Measurements from ENCODE around the gene CTSD. TPM values are rescaled to one million over a fixed set of nuclear protein-coding genes. Genes with fewer than 3 reads are reported as not detected.
"Not testable (repeated sequence)": the region's sequence is repeated elsewhere in the genome, so short reads cannot be mapped to it uniquely, and the experiment has no call there.

The CTSD gene
- 26.1 and 52.8 TPM in 2 replicates for total RNA-seq (2014; rRNA removed; shearing (Covaris generic); ENCODE audit: low replicate concordance)

GRCh38 chr11:1763796-1764661 lies at the start of gene CTSD:
Gene CTSD, minus strand, starts transcription at chr11:1763927. Its CDS starts 68 bp downstream, at chr11:1763859.
- peak; percentile 95 for DNase-seq
- no peaks in the 10 kb centered on the region for H4K20me1 ChIP-seq (ENCODE audit: insufficient read depth, low read depth, low read length)

GRCh38 chr11:1813356-1813755 lies 49.6 kb upstream of the CTSD start:
- H3K79me2 ChIP-seq (ENCODE audit: low read length) = not testable (repeated sequence)

More at GRCh38 chr11:1763796-1764661, at the start of gene CTSD:
- Histone ChIP-seq H3K9ac (ENCODE audit: low read length) (peak within 1 kb of the TSS; percentile 84), H3K4me2 (ENCODE audit: low read depth, low read length, poor library complexity, severe bottlenecking) (peak within 1 kb of the TSS; percentile 99), H2AFZ (ENCODE audit: low read length) (peak within 1 kb of the TSS; percentile 86), H3K27me3 (ENCODE audit: low read length) (no peaks in the 10 kb centered on the region), H3K79me2 (ENCODE audit: low read length) (peaks cover 9% of the 10 kb centered on the region), H3K36me3 (ENCODE audit: insufficient read depth, low read length) (no peaks in the 10 kb centered on the region), H3K4me1 (ENCODE audit: low read length) (peaks cover 16% of the 10 kb centered on the region), H3K4me3 (ENCODE audit: low read length) (peak within 1 kb of the TSS; percentile 82), H3K9me3 (ENCODE audit: low read length) (no peaks in the 10 kb centered on the region), H3K27ac (ENCODE audit: low read length) (no peak within 1 kb of the TSS), H3K9me2 (replicated peaks; ENCODE audit: insufficient read depth, low read length) (no peaks in the 10 kb centered on the region)

GRCh38 chr11:1812801-1813200 lies 49.1 kb upstream of the CTSD start:
- no peaks in the 10 kb centered on the region for H3K9me3 ChIP-seq (ENCODE audit: low read length)
- no peaks in the 10 kb centered on the region for H3K4me1 ChIP-seq (ENCODE audit: low read length)
- H4K20me1 ChIP-seq (ENCODE audit: insufficient read depth, low read depth, low read length) = no peaks in the 10 kb centered on the region
- no peaks in the 10 kb centered on the region for H3K79me2 ChIP-seq (ENCODE audit: low read length)
- H3K27ac ChIP-seq (ENCODE audit: low read length) = no peak overlapping the region
- no peaks in the 10 kb centered on the region for H3K36me3 ChIP-seq (ENCODE audit: insufficient read depth, low read length)
- no peak for DNase-seq
- H3K9ac ChIP-seq (ENCODE audit: low read length) = no peak overlapping the region
- no peaks in the 10 kb centered on the region for H3K9me2 ChIP-seq (replicated peaks; ENCODE audit: insufficient read depth, low read length)
- H3K4me2 ChIP-seq (ENCODE audit: low read depth, low read length, poor library complexity, severe bottlenecking) = no peak overlapping the region
- no peak overlapping the region for H2AFZ ChIP-seq (ENCODE audit: low read length)
- no peaks in the 10 kb centered on the region; the same call in 1 of the 2 replicates for H3K27me3 ChIP-seq (ENCODE audit: low read length)
- no peak overlapping the region for H3K4me3 ChIP-seq (ENCODE audit: low read length)

More at GRCh38 chr11:1813356-1813755, 49.6 kb upstream of the CTSD start:
- DNase-seq; H3K9me3 ChIP-seq (ENCODE audit: low read length); H4K20me1 ChIP-seq (ENCODE audit: insufficient read depth, low read depth, low read length); H3K36me3 ChIP-seq (ENCODE audit: insufficient read depth, low read length); H3K27me3 ChIP-seq (ENCODE audit: low read length); H2AFZ ChIP-seq (ENCODE audit: low read length); H3K4me2 ChIP-seq (ENCODE audit: low read depth, low read length, poor library complexity, severe bottlenecking); H3K27ac ChIP-seq (ENCODE audit: low read length); H3K4me3 ChIP-seq (ENCODE audit: low read length); H3K9ac ChIP-seq (ENCODE audit: low read length); H3K9me2 ChIP-seq (replicated peaks; ENCODE audit: insufficient read depth, low read length); H3K4me1 ChIP-seq (ENCODE audit: low read length): not testable (repeated sequence)

- no peak overlapping the region for H3K4me2 ChIP-seq (ENCODE audit: low read depth, low read length, poor library complexity, severe bottlenecking)
- no peak overlapping the region for H2AFZ ChIP-seq (ENCODE audit: low read length)
- no peaks in the 10 kb centered on the region for H4K20me1 ChIP-seq (ENCODE audit: insufficient read depth, low read depth, low read length)
- DNase-seq = no peak
- H3K9me3 ChIP-seq (ENCODE audit: low read length) = no peaks in the 10 kb centered on the region
- no peak overlapping the region for H3K9ac ChIP-seq (ENCODE audit: low read length)
- H3K27me3 ChIP-seq (ENCODE audit: low read length) = no peaks in the 10 kb centered on the region
- H3K79me2 ChIP-seq (ENCODE audit: low read length) = no peaks in the 10 kb centered on the region
- no peak overlapping the region for H3K4me3 ChIP-seq (ENCODE audit: low read length)
- no peaks in the 10 kb centered on the region for H3K9me2 ChIP-seq (replicated peaks; ENCODE audit: insufficient read depth, low read length)
- no peak overlapping the region for H3K27ac ChIP-seq (ENCODE audit: low read length)
- H3K36me3 ChIP-seq (ENCODE audit: insufficient read depth, low read length) = no peaks in the 10 kb centered on the region
- H3K4me1 ChIP-seq (ENCODE audit: low read length) = no peaks in the 10 kb centered on the region
Measured at GRCh38 chr11:1812274-1812673, 48.5 kb upstream of the CTSD start.

- no peaks in the 10 kb centered on the region for H4K20me1 ChIP-seq (ENCODE audit: insufficient read depth, low read depth, low read length)
Measured at GRCh38 chr11:1810761-1811160, 47.0 kb upstream of the CTSD start.

GRCh38 chr11:1807264-1807995 lies 43.7 kb upstream of the CTSD start:
- Histone ChIP-seq H3K4me2 (ENCODE audit: low read depth, low read length, poor library complexity, severe bottlenecking) (no peak overlapping the region), H4K20me1 (ENCODE audit: insufficient read depth, low read depth, low read length) (no peaks in the 10 kb centered on the region), H3K9ac (ENCODE audit: low read length) (no peak overlapping the region), H3K4me1 (ENCODE audit: low read length) (no peaks in the 10 kb centered on the region), H2AFZ (ENCODE audit: low read length) (no peak overlapping the region), H3K36me3 (ENCODE audit: insufficient read depth, low read length) (no peaks in the 10 kb centered on the region), H3K27ac (ENCODE audit: low read length) (no peak overlapping the region), H3K4me3 (ENCODE audit: low read length) (no peak overlapping the region), H3K9me2 (replicated peaks; ENCODE audit: insufficient read depth, low read length) (no peaks in the 10 kb centered on the region), H3K9me3 (ENCODE audit: low read length) (no peaks in the 10 kb centered on the region), H3K79me2 (ENCODE audit: low read length) (no peaks in the 10 kb centered on the region), H3K27me3 (ENCODE audit: low read length) (no peaks in the 10 kb centered on the region)
- DNase-seq = no peak

More at GRCh38 chr11:1810761-1811160, 47.0 kb upstream of the CTSD start:
- Histone ChIP-seq H3K79me2 (ENCODE audit: low read length) (no peaks in the 10 kb centered on the region), H3K4me2 (ENCODE audit: low read depth, low read length, poor library complexity, severe bottlenecking) (no peak overlapping the region), H3K4me3 (ENCODE audit: low read length) (no peak overlapping the region), H3K4me1 (ENCODE audit: low read length) (no peaks in the 10 kb centered on the region), H2AFZ (ENCODE audit: low read length) (no peak overlapping the region), H3K9me2 (replicated peaks; ENCODE audit: insufficient read depth, low read length) (no peaks in the 10 kb centered on the region), H3K36me3 (ENCODE audit: insufficient read depth, low read length) (no peaks in the 10 kb centered on the region), H3K9me3 (ENCODE audit: low read length) (no peaks in the 10 kb centered on the region), H3K27ac (ENCODE audit: low read length) (no peak overlapping the region), H3K27me3 (ENCODE audit: low read length) (no peaks in the 10 kb centered on the region), H3K9ac (ENCODE audit: low read length) (no peak overlapping the region)
- no peak for DNase-seq

- Histone ChIP-seq H3K4me3 (ENCODE audit: low read length) (no peak overlapping the region), H3K27me3 (ENCODE audit: low read length) (no peaks in the 10 kb centered on the region), H3K4me1 (ENCODE audit: low read length) (no peaks in the 10 kb centered on the region), H2AFZ (ENCODE audit: low read length) (no peak overlapping the region), H3K79me2 (ENCODE audit: low read length) (no peaks in the 10 kb centered on the region), H3K9me3 (ENCODE audit: low read length) (no peaks in the 10 kb centered on the region), H3K27ac (ENCODE audit: low read length) (no peak overlapping the region), H4K20me1 (ENCODE audit: insufficient read depth, low read depth, low read length) (no peaks in the 10 kb centered on the region), H3K4me2 (ENCODE audit: low read depth, low read length, poor library complexity, severe bottlenecking) (no peak overlapping the region), H3K36me3 (ENCODE audit: insufficient read depth, low read length) (no peaks in the 10 kb centered on the region), H3K9ac (ENCODE audit: low read length) (no peak overlapping the region), H3K9me2 (replicated peaks; ENCODE audit: insufficient read depth, low read length) (no peaks in the 10 kb centered on the region)
- no peak for DNase-seq
Measured at GRCh38 chr11:1805525-1805924, 41.8 kb upstream of the CTSD start.

GRCh38 chr11:1803835-1804519 lies 40.2 kb upstream of the CTSD start:
- not testable (repeated sequence) for H3K36me3 ChIP-seq (ENCODE audit: insufficient read depth, low read length); H3K9ac ChIP-seq (ENCODE audit: low read length); H2AFZ ChIP-seq (ENCODE audit: low read length); DNase-seq; H3K9me3 ChIP-seq (ENCODE audit: low read length); H3K4me2 ChIP-seq (ENCODE audit: low read depth, low read length, poor library complexity, severe bottlenecking); H3K4me1 ChIP-seq (ENCODE audit: low read length); H3K4me3 ChIP-seq (ENCODE audit: low read length); H3K27me3 ChIP-seq (ENCODE audit: low read length); H3K9me2 ChIP-seq (replicated peaks; ENCODE audit: insufficient read depth, low read length); H4K20me1 ChIP-seq (ENCODE audit: insufficient read depth, low read depth, low read length); H3K79me2 ChIP-seq (ENCODE audit: low read length); H3K27ac ChIP-seq (ENCODE audit: low read length)

Measured in Karpas-422 (cell line).